ENCODE data around the gene ST14. TPM values are rescaled to one million over a fixed set of nuclear protein-coding genes. Genes with fewer than 3 reads are reported as not detected.

The ST14 gene
- total and polyA plus RNA-seq, 2 donors (not counting 1 experiment from before 2014, with no cell fraction given): under 0.01 TPM; not detected in 1

DNA sequence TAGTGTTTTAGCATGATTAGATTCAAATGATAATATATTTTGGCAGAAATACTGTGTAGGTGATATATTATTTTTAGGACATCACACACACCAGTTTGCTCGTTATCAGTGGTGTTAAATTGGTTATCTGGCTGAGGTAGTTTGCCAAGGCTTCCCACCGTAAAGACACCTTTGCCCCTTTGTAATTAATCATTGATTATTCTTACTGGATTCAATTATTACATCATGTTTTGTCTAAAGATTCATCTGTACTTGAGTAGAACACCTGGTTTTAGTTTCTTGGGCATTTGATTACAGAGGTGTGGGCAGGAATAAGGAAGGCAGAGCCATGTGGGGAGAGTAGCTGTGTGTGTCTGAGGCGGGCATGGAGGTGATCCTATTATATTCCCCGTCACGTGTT is 39.5 kb upstream of the ST14 start:
- Histone ChIP-seq H3K9ac (ENCODE audit: insufficient read depth, low read length) (no peak overlapping the region), H2AFZ (ENCODE audit: low read length) (no peak overlapping the region), H3K9me3 (ENCODE audit: control insufficient read depth, insufficient read depth, low read depth, low read length) (no peaks in the 10 kb centered on the region), H3K27me3 (ENCODE audit: control insufficient read depth, insufficient read depth, low read length) (no peaks in the 10 kb centered on the region), H3K27ac (ENCODE audit: insufficient read depth, low read length) (no peak overlapping the region), H3K36me3 (ENCODE audit: control insufficient read depth, insufficient read depth, low read length) (peaks cover 8% of the 10 kb centered on the region), H3K4me2 (ENCODE audit: extremely low read depth, insufficient read depth, low read length) (no peak overlapping the region), H4K20me1 (ENCODE audit: control insufficient read depth, extremely low read depth, insufficient read depth, low read length) (no peaks in the 10 kb centered on the region), H3K4me1 (ENCODE audit: control insufficient read depth, extremely low read depth, insufficient read depth, low read length) (peaks cover 4% of the 10 kb centered on the region), H3K79me2 (ENCODE audit: control insufficient read depth, insufficient read depth, low read length) (peaks cover 7% of the 10 kb centered on the region), H3K4me3 (replicated peaks in 1 of 4; ENCODE audit: control extremely low read depth in 1 of 4, insufficient read depth in 1 of 4, low read depth in 3 of 4, low read length in 4 of 4) (no peak overlapping the region)
- TF ChIP-seq, protein P1, sequence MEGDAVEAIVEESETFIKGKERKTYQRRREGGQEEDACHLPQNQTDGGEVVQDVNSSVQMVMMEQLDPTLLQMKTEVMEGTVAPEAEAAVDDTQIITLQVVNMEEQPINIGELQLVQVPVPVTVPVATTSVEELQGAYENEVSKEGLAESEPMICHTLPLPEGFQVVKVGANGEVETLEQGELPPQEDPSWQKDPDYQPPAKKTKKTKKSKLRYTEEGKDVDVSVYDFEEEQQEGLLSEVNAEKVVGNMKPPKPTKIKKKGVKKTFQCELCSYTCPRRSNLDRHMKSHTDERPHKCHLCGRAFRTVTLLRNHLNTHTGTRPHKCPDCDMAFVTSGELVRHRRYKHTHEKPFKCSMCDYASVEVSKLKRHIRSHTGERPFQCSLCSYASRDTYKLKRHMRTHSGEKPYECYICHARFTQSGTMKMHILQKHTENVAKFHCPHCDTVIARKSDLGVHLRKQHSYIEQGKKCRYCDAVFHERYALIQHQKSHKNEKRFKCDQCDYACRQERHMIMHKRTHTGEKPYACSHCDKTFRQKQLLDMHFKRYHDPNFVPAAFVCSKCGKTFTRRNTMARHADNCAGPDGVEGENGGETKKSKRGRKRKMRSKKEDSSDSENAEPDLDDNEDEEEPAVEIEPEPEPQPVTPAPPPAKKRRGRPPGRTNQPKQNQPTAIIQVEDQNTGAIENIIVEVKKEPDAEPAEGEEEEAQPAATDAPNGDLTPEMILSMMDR (conservative IDR thresholded peaks at IDR 0.05 in 1 of 2, IDR thresholded peaks at IDR 0.05 in 1 of 2; ENCODE audit: low read depth in 1 of 2, low read length in 2 of 2): no peak
- TF ChIP-seq EZH2 (IDR thresholded peaks at IDR 0.05; ENCODE audit: low read length, missing control alignments): no peak
- DNase-seq (ENCODE audit: low read depth in 2 of 2): no peak

- Histone ChIP-seq H3K9ac (ENCODE audit: insufficient read depth, low read length) (no peak overlapping the region), H3K4me1 (ENCODE audit: control insufficient read depth, extremely low read depth, insufficient read depth, low read length) (peaks cover 4% of the 10 kb centered on the region), H4K20me1 (ENCODE audit: control insufficient read depth, extremely low read depth, insufficient read depth, low read length) (no peaks in the 10 kb centered on the region), H3K36me3 (ENCODE audit: control insufficient read depth, insufficient read depth, low read length) (peaks cover 8% of the 10 kb centered on the region), H2AFZ (ENCODE audit: low read length) (no peak overlapping the region), H3K4me2 (ENCODE audit: extremely low read depth, insufficient read depth, low read length) (no peak overlapping the region), H3K9me3 (ENCODE audit: control insufficient read depth, insufficient read depth, low read depth, low read length) (no peaks in the 10 kb centered on the region), H3K27me3 (ENCODE audit: control insufficient read depth, insufficient read depth, low read length) (no peaks in the 10 kb centered on the region), H3K4me3 (replicated peaks in 1 of 4; ENCODE audit: control extremely low read depth in 1 of 4, insufficient read depth in 1 of 4, low read depth in 3 of 4, low read length in 4 of 4) (no peak overlapping the region), H3K27ac (ENCODE audit: insufficient read depth, low read length) (no peak overlapping the region), H3K79me2 (ENCODE audit: control insufficient read depth, insufficient read depth, low read length) (peaks cover 10% of the 10 kb centered on the region)
- DNase-seq (ENCODE audit: low read depth in 2 of 2): peak; percentile 79 to 88
- TF ChIP-seq, protein P1 (conservative IDR thresholded peaks at IDR 0.05 in 1 of 2, IDR thresholded peaks at IDR 0.05 in 1 of 2; ENCODE audit: low read depth in 1 of 2, low read length in 2 of 2): no peak
- TF ChIP-seq EZH2 (IDR thresholded peaks at IDR 0.05; ENCODE audit: low read length, missing control alignments): no peak
Measured at GRCh38 chr11:130121445-130121978, 38.1 kb upstream of the ST14 start.

- Histone ChIP-seq H3K27ac (ENCODE audit: insufficient read depth, low read length) (no peak overlapping the region), H3K36me3 (ENCODE audit: control insufficient read depth, insufficient read depth, low read length) (peaks cover 9% of the 10 kb centered on the region)
Measured at GRCh38 chr11:130122141-130122575, 37.4 kb upstream of the ST14 start.

More at GRCh38 chr11:130122141-130122575, 37.4 kb upstream of the ST14 start:
- no peak for DNase-seq (ENCODE audit: low read depth in 2 of 2)
- no peaks in the 10 kb centered on the region for H3K9me3 ChIP-seq (ENCODE audit: control insufficient read depth, insufficient read depth, low read depth, low read length)
- H3K4me2 ChIP-seq (ENCODE audit: extremely low read depth, insufficient read depth, low read length): no peak overlapping the region
- TF ChIP-seq, protein P1 (conservative IDR thresholded peaks at IDR 0.05 in 1 of 2, IDR thresholded peaks at IDR 0.05 in 1 of 2; ENCODE audit: low read depth in 1 of 2, low read length in 2 of 2): no peak
- no peak for TF ChIP-seq EZH2 (IDR thresholded peaks at IDR 0.05; ENCODE audit: low read length, missing control alignments)
- H3K79me2 ChIP-seq (ENCODE audit: control insufficient read depth, insufficient read depth, low read length): peaks cover 10% of the 10 kb centered on the region
- peaks cover 4% of the 10 kb centered on the region for H3K4me1 ChIP-seq (ENCODE audit: control insufficient read depth, extremely low read depth, insufficient read depth, low read length)
- no peak overlapping the region for H2AFZ ChIP-seq (ENCODE audit: low read length)
- no peak overlapping the region for H3K4me3 ChIP-seq (replicated peaks in 1 of 4; ENCODE audit: control extremely low read depth in 1 of 4, insufficient read depth in 1 of 4, low read depth in 3 of 4, low read length in 4 of 4)
- no peaks in the 10 kb centered on the region for H4K20me1 ChIP-seq (ENCODE audit: control insufficient read depth, extremely low read depth, insufficient read depth, low read length)
- H3K27me3 ChIP-seq (ENCODE audit: control insufficient read depth, insufficient read depth, low read length): no peaks in the 10 kb centered on the region
- H3K9ac ChIP-seq (ENCODE audit: insufficient read depth, low read length): no peak overlapping the region

All from fibroblast of lung (primary cell).